ENCODE data around the gene IPO13.
A peak's percentile ranks its signal among the peaks of the same experiment; 100 is the strongest.

Gene IPO13, protein sequence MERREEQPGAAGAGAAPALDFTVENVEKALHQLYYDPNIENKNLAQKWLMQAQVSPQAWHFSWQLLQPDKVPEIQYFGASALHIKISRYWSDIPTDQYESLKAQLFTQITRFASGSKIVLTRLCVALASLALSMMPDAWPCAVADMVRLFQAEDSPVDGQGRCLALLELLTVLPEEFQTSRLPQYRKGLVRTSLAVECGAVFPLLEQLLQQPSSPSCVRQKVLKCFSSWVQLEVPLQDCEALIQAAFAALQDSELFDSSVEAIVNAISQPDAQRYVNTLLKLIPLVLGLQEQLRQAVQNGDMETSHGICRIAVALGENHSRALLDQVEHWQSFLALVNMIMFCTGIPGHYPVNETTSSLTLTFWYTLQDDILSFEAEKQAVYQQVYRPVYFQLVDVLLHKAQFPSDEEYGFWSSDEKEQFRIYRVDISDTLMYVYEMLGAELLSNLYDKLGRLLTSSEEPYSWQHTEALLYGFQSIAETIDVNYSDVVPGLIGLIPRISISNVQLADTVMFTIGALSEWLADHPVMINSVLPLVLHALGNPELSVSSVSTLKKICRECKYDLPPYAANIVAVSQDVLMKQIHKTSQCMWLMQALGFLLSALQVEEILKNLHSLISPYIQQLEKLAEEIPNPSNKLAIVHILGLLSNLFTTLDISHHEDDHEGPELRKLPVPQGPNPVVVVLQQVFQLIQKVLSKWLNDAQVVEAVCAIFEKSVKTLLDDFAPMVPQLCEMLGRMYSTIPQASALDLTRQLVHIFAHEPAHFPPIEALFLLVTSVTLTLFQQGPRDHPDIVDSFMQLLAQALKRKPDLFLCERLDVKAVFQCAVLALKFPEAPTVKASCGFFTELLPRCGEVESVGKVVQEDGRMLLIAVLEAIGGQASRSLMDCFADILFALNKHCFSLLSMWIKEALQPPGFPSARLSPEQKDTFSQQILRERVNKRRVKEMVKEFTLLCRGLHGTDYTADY

GRCh38 chr1:43946236-43947060 lies at the start of gene IPO13:
Gene IPO13 (plus strand): TSS chr1:43946950. CDS start chr1:43947601, 651 bp downstream.
- DNase-seq (ENCODE audit: low read depth), result peak; percentile 92

- DNase-seq (ENCODE audit: low read depth), result no peak
These were observed 47.8 kb upstream of the IPO13 start for GRCh38 chr1:43898981-43899380.

DNA sequence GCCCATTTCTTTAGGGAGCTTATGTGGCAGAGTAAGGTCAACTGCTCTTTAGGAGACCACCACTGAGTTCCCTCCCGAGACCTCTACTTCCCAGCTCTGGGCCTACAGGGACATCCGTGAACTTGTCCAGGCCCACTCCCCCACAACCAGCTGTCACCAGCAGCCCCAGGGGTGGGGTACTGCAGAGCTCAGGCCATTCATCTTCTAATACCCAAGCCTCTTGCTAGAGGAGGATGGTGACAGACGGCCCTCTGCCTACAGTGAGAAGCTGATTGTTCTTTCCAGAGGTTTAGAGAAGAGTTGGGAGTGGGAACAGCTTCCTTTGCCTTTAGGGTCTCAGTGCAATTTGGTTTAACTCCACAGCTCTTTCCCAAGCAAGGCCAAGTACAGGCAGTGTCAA lies 46.4 kb upstream of the IPO13 start:
- no peak for DNase-seq (ENCODE audit: low read depth)

DNA sequence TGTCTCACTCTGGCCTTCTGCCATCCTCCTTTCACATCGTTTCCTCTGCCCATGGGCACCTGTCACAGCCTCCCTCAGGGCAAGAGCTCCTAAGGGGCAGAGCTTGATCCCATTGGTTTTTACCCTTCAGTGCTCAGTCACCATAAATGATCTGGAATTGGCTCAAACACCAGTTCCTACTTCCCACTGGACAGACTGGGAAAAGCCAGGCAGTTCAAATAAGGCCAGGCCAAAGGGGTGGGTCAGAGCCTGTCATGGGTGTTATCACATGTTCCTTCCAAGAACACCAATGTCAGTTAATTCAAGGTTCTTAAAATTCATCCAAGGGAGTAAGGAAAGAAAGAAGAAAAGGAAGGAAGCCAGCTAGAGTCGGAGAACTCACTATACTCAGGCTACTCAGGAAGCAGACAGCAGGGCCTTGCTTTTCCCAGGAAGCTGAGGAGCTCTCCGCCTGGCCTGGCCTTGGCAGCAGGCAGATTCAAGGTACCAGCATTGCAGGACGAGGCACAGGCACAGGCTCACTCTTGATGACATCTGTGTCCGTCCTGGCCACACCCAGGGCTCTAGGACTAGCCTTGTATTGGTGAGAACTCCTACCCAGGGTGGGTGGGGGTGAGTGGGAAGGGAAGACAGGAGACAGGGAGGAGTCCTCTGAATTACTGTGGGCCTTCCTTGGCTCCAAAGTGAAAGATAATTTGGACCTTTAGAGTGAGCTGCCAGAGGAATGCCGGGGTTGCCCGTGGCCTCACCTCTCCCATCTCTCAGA lies 45.4 kb upstream of the IPO13 start:
- no peak for DNase-seq (ENCODE audit: low read depth)

DNA sequence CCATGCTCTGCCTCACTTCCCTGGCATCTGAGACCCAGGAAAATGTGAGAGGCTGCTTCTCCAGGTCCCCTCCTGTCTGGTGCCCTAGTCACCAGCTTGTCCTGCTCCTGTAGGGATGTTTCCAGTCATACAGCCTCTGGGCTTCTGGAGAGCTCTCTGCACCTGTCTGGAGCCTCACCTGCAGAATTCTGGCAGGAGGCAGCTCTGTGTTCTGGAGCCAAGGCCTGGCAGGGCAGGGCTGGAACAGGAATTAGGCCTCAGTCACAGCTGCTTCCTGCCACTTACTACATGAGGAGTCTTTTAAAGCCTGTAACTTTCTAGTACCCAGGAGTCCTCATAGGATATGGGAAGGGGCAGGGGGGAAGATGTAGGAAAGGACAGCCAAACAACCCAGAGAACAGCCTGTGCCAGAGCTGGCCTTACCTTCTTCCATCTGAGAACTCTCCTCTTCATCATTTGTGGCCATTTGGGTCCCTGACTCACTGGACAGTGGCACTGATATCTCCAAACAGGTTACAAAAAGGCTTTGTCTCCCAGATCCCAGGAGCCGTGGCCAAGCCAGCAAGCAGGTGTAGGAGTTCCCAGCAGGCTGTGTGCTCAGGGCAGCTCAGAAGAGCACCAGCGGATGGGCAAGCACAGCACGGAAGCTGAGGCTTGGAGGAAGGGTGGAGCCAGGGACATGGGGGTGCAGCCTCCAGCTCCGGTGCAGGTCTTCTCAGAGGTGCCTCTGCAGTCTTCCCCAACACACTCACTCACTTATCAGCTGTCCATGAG lies 44.5 kb upstream of the IPO13 start:
- no peak for DNase-seq (ENCODE audit: low read depth)

DNA sequence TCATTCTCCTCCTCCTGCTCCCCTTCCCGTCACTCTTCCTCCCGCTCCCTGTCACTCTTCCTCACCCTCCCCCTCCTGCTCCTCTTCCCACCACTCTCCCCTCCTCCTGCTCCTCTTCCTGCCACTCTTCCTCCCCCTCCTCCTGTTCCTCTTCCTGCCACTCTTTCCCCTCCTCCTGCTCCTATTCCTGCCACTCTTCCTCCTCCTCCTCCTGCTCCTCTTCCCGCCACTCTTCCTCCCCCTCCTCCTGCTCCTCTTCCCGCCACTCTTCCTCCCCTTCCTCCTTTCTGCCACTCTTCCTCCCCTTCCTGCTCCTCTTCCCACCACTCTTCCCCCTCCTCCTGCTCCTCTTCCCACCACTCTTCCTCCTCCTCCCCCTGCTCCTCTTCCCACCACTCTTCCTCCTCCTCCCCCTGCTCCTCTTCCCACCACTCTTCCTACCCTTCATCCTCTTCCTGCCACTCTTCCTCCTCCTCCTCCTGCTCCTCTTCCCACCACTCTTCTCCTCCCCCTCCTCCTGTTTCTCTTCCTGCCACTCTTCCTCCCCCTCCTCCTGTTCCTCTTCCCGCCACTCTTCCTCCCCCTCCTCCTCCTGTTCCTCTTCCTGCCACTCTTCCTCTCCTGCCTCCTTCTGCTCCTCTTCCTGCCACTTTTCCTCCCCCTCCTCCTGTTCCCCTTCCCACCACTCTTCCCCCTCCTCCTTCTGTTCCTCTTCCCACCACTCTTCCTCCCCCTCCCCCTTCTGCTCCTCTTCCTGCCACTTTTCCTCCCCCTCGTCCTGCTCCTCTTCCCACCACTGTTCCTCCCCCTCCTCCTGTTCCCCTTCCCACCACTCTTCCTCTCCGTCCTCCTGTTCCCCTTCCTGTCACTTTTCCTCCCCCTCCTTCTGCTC lies 41.8 kb upstream of the IPO13 start:
- DNase-seq (ENCODE audit: low read depth), result no peak

GRCh38 chr1:43908226-43908625 lies 38.5 kb upstream of the IPO13 start:
- DNase-seq (ENCODE audit: low read depth), result no peak

- DNase-seq (ENCODE audit: low read depth), result no peak
These were observed 37.9 kb upstream of the IPO13 start for GRCh38 chr1:43908858-43909257.

DNA sequence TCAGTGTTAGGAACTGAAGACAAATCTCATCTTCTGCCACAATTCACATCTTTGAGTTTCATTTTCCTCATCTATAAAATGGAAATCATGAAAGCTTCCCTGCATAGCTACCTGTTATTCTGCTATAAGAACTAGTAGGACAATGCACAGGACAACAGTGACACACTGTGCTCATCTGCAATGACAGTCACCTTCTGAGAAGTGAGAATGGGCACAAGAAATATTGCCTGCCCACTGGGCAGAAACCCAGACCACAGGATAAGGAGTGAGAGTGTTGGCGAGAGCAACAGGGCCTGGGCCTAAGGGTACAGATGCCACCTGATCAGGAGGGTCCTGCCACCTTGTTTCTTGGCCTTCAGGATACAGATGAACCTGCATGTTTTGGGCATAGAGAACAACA lies 36.4 kb upstream of the IPO13 start:
- no peak for DNase-seq (ENCODE audit: low read depth)

DNA sequence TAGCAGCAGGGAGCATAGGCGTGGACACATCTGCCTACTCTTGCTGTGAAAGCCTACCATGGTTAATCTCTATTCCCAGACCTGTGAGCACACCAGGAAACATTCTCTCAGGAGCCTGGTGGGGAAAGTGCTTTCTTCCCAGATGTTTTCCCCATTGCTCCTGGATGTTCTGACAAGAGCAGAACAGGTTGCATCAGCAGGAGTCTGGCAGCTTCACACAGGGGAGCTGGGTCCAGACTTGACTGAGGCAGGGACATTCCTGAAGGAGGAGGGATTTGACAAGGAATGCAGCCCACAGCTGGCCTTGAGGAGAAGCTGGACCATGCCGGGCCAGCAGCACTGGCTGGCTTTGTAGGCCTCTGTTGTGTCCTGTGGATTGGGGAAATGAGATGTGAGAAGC lies 34.1 kb upstream of the IPO13 start:
- DNase-seq (ENCODE audit: low read depth), result no peak

- DNase-seq (ENCODE audit: low read depth), result no peak
These were observed 33.7 kb upstream of the IPO13 start for GRCh38 chr1:43913051-43913501.

DNA sequence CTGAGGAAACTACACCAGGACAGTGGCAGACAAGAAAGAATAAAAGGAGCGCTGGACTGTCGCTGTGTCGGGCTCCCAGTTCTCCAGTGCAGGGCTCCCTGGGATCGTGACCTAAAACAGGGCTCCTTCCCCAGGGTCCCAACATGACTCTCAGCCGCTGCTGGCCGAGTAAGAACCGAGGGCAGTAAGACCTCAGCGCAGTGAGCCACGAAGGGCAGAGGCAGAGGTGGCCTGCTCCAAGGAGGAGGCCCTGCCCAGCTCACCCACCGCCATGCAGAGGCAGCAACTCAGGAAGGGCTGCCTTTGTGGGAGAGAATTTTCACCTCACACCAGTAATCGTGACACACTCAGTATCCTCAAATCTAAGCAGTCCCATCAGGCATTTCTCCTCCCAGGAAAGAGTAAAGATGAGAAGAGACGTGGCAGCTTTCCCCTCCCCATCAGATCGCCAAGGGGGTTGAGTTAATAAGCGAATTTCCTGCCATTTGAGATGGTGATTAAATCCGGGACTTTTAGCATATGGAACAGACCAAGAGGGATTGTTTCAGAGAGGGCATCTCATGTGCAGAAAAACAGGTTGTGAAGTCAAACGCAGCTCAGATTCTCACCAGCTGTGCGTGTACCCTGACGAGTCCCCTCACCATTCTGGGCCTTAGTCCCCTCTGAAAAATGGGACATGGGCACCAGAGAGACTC lies 32.9 kb upstream of the IPO13 start:
- DNase-seq (ENCODE audit: low read depth), result no peak

DNA sequence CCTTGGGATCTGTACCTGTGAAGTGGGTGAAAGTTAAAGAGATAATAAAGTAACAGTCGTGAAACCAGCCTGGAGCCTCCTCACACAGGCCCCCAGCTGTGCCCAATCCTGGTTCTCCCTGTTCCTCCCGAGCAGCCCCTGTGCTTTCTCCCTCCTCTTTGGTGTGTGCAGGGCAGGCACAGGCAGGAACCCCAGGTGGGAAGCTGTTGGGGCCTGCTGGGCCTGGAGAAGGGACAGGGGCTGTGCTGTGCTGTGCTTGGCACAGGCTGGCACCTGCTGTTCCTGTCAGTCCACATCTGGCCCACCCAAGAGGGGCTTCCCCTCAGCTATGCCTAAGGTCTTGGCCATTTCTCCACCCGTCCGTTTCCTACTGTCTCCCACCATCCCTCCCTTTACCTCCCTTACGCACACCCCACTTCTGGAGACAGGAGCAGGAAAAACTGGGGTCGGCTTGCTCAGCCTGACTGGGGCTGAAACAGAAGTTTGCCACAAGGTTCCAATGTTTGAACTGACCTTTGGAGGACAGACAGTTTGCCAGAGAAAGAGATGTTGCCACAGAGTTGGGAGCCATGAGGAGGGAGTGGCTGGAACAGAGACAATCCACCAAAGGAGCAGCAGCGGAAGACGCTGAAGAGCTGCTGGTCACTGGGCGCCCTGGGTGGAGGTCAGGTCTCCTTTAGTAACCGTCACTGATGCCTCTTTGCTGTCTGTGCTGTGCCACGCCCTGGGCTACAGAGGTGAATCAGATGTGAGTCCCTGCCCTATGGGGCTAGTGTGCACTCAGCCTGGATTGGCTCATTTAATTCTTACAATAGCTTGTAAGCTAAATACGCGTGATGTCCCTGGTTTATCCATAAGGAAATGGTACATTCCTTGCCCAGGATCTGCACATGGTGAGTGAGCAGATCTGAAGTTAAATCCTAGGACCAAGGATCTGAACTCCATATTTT lies 31.9 kb upstream of the IPO13 start:
- no peak for DNase-seq (ENCODE audit: low read depth)

DNA sequence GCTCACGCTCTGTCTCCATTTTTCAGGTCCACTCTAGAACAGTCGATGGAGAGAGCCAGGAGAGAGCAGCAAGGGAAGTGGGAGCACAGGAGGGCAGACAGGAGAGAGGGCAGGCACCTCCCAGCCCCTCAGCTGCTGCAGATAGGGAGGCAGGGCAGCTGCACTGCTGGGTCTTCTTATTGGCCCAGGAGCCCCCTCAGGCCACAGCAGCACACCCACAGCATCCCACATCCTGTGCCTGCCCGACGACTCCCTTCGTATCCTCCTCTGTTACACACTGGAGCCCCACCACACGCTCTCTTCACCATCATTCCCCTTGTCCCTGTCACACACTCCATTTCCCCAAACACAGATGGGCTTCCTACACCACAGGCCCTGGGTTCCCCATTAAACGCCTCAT lies 26.8 kb upstream of the IPO13 start:
- DNase-seq (ENCODE audit: low read depth), result no peak

GRCh38 chr1:43921022-43921421 lies 25.7 kb upstream of the IPO13 start:
- no peak for DNase-seq (ENCODE audit: low read depth)

GRCh38 chr1:43924516-43924915 lies 22.2 kb upstream of the IPO13 start:
- DNase-seq (ENCODE audit: low read depth), result no peak

DNA sequence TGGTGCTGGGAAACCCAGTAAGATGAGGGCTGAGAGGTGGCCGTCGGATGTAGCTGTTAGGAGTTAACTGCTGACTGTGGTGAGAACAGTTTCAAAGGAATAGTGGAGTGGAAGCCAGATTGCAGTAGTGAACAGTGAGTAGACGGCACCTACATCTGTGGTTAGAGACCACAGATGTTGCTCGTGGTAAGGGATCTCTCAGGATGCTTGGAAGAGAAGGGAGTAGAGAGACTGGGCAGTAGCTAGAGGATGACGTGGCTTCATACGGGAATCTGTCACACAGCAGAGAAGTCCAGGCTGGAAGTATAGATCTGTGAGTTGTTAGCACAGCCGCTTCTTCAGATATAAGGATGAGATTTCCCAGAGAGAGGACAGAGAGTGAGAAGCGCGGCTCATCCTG lies 20.9 kb upstream of the IPO13 start:
- DNase-seq (ENCODE audit: low read depth), result no peak

Measured in stimulated activated CD8-positive, alpha-beta memory T cell treated with anti-CD3 and anti-CD28 coated beads, Interleukin-12 subunit alpha, Interleukin-12 subunit beta, amount 100 ng/mL, for 4 hours (primary cell).